Neural cell (in vitro differentiated cells): ENCODE measurements around the gene CACNA1C.

Experiments
- EP300 ChIP-seq: fragments of 450-650 bp; conservative IDR thresholded peaks from 2 replicates; pipeline ENCODE4 v1.6.1; 2014; ENCODE audit warnings: antibody characterized with exemption, mild to moderate bottlenecking, moderate library complexity; ENCODE audit not compliant: poor library complexity, severe bottlenecking
- EZH2 ChIP-seq: fragments of 200-600, 300-800 bp; shearing (Covaris generic), sonication (generic); IDR thresholded peaks from 2 replicates; pipeline ENCODE4 v1.6.1; 2014; ENCODE audit warnings: antibody characterized with exemption, low read length, borderline replicate concordance, mild to moderate bottlenecking; ENCODE audit not compliant: insufficient read depth, poor library complexity, severe bottlenecking
- MXI1 ChIP-seq: fragments of 450-650 bp; conservative IDR thresholded peaks from 2 replicates; pipeline ENCODE4 v1.6.1; 2014; ENCODE audit warnings: antibody characterized with exemption, mild to moderate bottlenecking; ENCODE audit not compliant: poor library complexity, severe bottlenecking
- POLR2AphosphoS5 ChIP-seq: IDR thresholded peaks from 2 replicates; pipeline ENCODE4 v1.6.1; 2012
- SMC3 ChIP-seq: fragments of 450-650 bp; conservative IDR thresholded peaks from 2 replicates; pipeline ENCODE4 v1.6.1; 2014; ENCODE audit warnings: antibody characterized with exemption, mild to moderate bottlenecking, moderate library complexity; ENCODE audit not compliant: poor library complexity
- TAF1 ChIP-seq: IDR thresholded peaks from 2 replicates; pipeline ENCODE4 v1.6.1; 2012; ENCODE audit warnings: low read depth
- TF ChIP-seq, protein P1 (sequence below): fragments of 450-650 bp; IDR thresholded peaks from 2 replicates; pipeline ENCODE4 v1.5.1; 2014; ENCODE audit warnings: antibody characterized with exemption, mild to moderate bottlenecking, moderate library complexity; ENCODE audit not compliant: poor library complexity, severe bottlenecking

DNA sequence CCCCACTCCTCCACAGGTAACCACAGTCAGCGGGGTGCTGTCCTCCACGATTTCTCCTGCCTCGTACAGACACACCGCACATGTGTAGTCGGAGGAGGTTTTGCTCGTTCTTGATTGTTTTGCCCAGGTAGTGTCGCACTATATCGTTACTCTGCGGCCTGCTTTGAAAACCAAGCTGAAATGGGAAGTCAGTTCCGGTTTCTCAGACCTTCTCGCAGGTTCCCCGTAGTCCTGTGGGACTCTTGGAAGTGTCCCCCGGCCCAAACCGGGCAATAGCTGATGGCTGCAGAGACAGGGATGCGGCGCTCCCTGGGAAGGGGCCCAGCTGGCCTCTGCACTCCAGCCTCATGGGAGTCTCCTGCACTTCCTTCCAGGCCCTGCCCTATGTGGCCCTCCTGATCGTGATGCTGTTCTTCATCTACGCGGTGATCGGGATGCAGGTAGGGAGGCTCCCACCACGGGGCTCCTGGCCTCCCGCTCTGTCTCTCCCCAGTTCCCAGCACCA lies 600.7 kb downstream of the CACNA1C start:
- TF ChIP-seq POLR2AphosphoS5 (no peak), MXI1 (no peak), EP300 (no peak), EZH2 (no peak), SMC3 (no peak), TAF1 (no peak)
- TF ChIP-seq, protein P1, sequence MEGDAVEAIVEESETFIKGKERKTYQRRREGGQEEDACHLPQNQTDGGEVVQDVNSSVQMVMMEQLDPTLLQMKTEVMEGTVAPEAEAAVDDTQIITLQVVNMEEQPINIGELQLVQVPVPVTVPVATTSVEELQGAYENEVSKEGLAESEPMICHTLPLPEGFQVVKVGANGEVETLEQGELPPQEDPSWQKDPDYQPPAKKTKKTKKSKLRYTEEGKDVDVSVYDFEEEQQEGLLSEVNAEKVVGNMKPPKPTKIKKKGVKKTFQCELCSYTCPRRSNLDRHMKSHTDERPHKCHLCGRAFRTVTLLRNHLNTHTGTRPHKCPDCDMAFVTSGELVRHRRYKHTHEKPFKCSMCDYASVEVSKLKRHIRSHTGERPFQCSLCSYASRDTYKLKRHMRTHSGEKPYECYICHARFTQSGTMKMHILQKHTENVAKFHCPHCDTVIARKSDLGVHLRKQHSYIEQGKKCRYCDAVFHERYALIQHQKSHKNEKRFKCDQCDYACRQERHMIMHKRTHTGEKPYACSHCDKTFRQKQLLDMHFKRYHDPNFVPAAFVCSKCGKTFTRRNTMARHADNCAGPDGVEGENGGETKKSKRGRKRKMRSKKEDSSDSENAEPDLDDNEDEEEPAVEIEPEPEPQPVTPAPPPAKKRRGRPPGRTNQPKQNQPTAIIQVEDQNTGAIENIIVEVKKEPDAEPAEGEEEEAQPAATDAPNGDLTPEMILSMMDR, result no peak
